Activated B cell treated with CpG ODN at 0.5 μM for 24 hours (primary cell): ENCODE results near the gene RAB7A. TPM values are rescaled to one million over a fixed set of nuclear protein-coding genes. Genes with fewer than 3 reads are reported as not detected.

Experiments
- ATAC-seq: fragments of 200-7000 bp; cut with Tn5 transposase; one replicate; pipeline ENCODE4 v1.10.0; 2021; ENCODE audit warnings: low read depth, mild to moderate bottlenecking, moderate library complexity
- CTCF ChIA-PET: fragments of 350-600 bp; sonication (Branson Sonifier 250); formaldehyde crosslinking; loops from one replicate; lab custom pipeline; 2021; ENCODE audit warnings: antibody characterized with exemption; lab: Charles Lee
- POLR2A ChIA-PET: fragments of 350-600 bp; sonication (Branson Sonifier 250); formaldehyde crosslinking; loops from one replicate; lab custom pipeline; 2021; ENCODE audit warnings: antibody characterized with exemption; lab: Charles Lee
- DNase-seq: peaks from one replicate; pipeline ENCODE4 v3.0.0; 2022
- H3K27ac Mint-ChIP-seq: one replicate; pipeline ENCODE4 v1.8.0; 2020; ENCODE audit warnings: mixed read lengths
- H3K27me3 Mint-ChIP-seq: one replicate; pipeline ENCODE4 v1.8.0; 2021; ENCODE audit warnings: mixed read lengths
- H3K36me3 Mint-ChIP-seq: one replicate; pipeline ENCODE4 v1.8.0; 2021; ENCODE audit warnings: low read depth, mixed read lengths
- H3K4me1 Mint-ChIP-seq: one replicate; pipeline ENCODE4 v1.8.0; 2021; ENCODE audit warnings: mixed read lengths
- H3K4me3 Mint-ChIP-seq: one replicate; pipeline ENCODE4 v1.8.0; 2020; ENCODE audit warnings: mild to moderate bottlenecking, mixed read lengths
- H3K9me3 Mint-ChIP-seq: one replicate; pipeline ENCODE4 v1.8.0; 2020; ENCODE audit warnings: mixed read lengths
- intact Hi-C: fragments of 100-400 bp; cut with micrococcal nuclease; formaldehyde crosslinking; loops from one replicate; pipeline ENCODE4 v1.15.1; 2024
- total RNA-seq: library from RNA; stranded (reverse); gene quantifications from 2 replicates; pipeline ENCODE4 v1.2.3, GENCODE V29; 2022
- TF ChIP-seq, protein P1 (sequence below): fragments of 200-600 bp; IDR thresholded peaks from one replicate; pipeline ENCODE4 v1.8.0; 2022; ENCODE audit warnings: antibody characterized with exemption, mild to moderate bottlenecking

The RAB7A gene
- total RNA-seq, 1 donor from 2014 or later, result 169 TPM

- H3K27me3 Mint-ChIP-seq, result no peaks in the 10 kb centered on the region
- H3K36me3 Mint-ChIP-seq, result no peaks in the 10 kb centered on the region
- ChIA-PET POLR2A (no interaction called here), CTCF (interaction anchor here (1.8 kb wide), 1 partner anchor 23 kb away, joined by 7 read pairs; no protein-coding TSS in a partner anchor)
- no peak for DNase-seq
- TF ChIP-seq, protein P1, sequence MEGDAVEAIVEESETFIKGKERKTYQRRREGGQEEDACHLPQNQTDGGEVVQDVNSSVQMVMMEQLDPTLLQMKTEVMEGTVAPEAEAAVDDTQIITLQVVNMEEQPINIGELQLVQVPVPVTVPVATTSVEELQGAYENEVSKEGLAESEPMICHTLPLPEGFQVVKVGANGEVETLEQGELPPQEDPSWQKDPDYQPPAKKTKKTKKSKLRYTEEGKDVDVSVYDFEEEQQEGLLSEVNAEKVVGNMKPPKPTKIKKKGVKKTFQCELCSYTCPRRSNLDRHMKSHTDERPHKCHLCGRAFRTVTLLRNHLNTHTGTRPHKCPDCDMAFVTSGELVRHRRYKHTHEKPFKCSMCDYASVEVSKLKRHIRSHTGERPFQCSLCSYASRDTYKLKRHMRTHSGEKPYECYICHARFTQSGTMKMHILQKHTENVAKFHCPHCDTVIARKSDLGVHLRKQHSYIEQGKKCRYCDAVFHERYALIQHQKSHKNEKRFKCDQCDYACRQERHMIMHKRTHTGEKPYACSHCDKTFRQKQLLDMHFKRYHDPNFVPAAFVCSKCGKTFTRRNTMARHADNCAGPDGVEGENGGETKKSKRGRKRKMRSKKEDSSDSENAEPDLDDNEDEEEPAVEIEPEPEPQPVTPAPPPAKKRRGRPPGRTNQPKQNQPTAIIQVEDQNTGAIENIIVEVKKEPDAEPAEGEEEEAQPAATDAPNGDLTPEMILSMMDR, result no peak
- ATAC-seq, result no peak
- H3K4me3 Mint-ChIP-seq, result no peak overlapping the region
- intact Hi-C loops, result no loop called here
- no peak overlapping the region for H3K27ac Mint-ChIP-seq
- H3K4me1 Mint-ChIP-seq, result peaks cover 2% of the 10 kb centered on the region
- H3K9me3 Mint-ChIP-seq, result no peaks in the 10 kb centered on the region
Measured at GRCh38 chr3:128703561-128703960, 22.4 kb upstream of the RAB7A start.

DNA sequence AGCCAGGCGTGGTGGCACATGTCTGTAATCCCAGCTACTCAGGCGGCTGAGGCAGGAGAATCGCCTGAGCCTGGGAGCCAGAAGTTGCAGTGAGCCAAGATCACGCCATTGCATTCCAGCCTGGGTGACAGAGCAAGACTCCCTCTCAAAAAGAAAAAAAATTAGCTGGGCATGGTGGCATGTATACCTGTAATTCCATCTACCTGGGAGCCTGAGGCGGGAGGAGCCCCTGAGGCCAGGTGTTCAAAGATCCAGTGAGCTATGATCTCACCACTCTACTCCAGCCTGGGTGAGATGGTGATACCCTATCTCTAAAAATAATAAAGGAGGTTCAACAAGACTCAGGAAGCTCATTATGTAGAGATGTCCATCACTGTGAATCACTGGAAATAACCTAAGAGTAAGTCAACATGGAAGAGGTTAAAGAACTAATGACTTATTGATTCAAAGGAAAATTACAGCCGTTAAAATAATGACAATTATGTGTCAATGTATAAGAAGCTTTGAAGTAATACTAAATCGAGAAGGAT lies 19.8 kb upstream of the RAB7A start:
- intact Hi-C loops, result no loop called here
- H3K9me3 Mint-ChIP-seq, result no peaks in the 10 kb centered on the region
- no peaks in the 10 kb centered on the region for H3K36me3 Mint-ChIP-seq
- CTCF ChIA-PET, result interaction anchor here (1.0 kb wide), 1 partner anchor 26 kb away, joined by 4 read pairs; no protein-coding TSS in a partner anchor
- TF ChIP-seq, protein P1, result no peak
- POLR2A ChIA-PET, result interaction anchor here (0.9 kb wide), 1 partner anchor 22 kb away, joined by 3 read pairs; no protein-coding TSS in a partner anchor
- H3K27ac Mint-ChIP-seq, result no peak overlapping the region
- no peak for DNase-seq
- ATAC-seq, result no peak
- no peaks in the 10 kb centered on the region for H3K4me1 Mint-ChIP-seq
- H3K4me3 Mint-ChIP-seq, result no peak overlapping the region
- H3K27me3 Mint-ChIP-seq, result no peaks in the 10 kb centered on the region

GRCh38 chr3:128707928-128708494 lies 18.0 kb upstream of the RAB7A start:
- H3K27ac Mint-ChIP-seq, result no peak overlapping the region
- CTCF ChIA-PET, result no interaction called here

DNA sequence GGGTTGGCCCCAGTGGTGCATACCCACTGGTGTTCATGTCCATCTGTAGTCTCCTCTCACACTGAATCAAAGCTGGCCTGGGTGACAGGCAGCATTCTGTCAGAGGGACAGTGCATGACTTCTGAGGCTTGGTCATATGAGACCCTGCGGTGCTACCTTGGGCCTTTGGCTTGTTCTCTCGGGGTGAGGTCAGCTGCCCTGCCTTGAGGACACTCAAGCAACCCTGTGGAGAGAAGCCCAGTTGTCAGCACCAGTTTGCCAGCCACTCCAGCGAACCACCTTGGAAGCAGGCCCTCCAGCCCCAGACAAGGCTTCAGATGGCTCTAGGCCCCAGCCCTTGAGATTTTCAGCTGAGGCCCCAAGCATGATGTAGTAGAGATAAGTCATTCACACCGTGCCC lies 16.9 kb upstream of the RAB7A start:
- CTCF ChIA-PET, result no interaction called here
- Mint-ChIP-seq H3K9me3 (no peaks in the 10 kb centered on the region), H3K4me1 (no peaks in the 10 kb centered on the region), H3K36me3 (no peaks in the 10 kb centered on the region), H3K4me3 (no peak overlapping the region), H3K27ac (no peak overlapping the region), H3K27me3 (no peaks in the 10 kb centered on the region)
- intact Hi-C loops, result no loop called here
- POLR2A ChIA-PET, result no interaction called here
- TF ChIP-seq, protein P1, result no peak
- DNase-seq, result no peak
- ATAC-seq, result no peak

More at GRCh38 chr3:128707928-128708494, 18.0 kb upstream of the RAB7A start:
- H3K4me1 Mint-ChIP-seq, result no peaks in the 10 kb centered on the region
- no peak overlapping the region for H3K4me3 Mint-ChIP-seq
- DNase-seq (no peak), ATAC-seq (no peak)
- intact Hi-C loops, result no loop called here
- no peaks in the 10 kb centered on the region for H3K27me3 Mint-ChIP-seq
- TF ChIP-seq, protein P1, result no peak
- no peaks in the 10 kb centered on the region for H3K9me3 Mint-ChIP-seq
- no peaks in the 10 kb centered on the region for H3K36me3 Mint-ChIP-seq
- POLR2A ChIA-PET, result no interaction called here

GRCh38 chr3:128709506-128710210 lies 16.3 kb upstream of the RAB7A start:
- no peak for ATAC-seq
- no peaks in the 10 kb centered on the region for H3K4me1 Mint-ChIP-seq
- CTCF ChIA-PET, result no interaction called here
- intact Hi-C loops, result no loop called here
- POLR2A ChIA-PET, result no interaction called here
- no peak overlapping the region for H3K27ac Mint-ChIP-seq
- TF ChIP-seq, protein P1, result no peak
- H3K27me3 Mint-ChIP-seq, result no peaks in the 10 kb centered on the region
- DNase-seq, result no peak
- no peaks in the 10 kb centered on the region for H3K36me3 Mint-ChIP-seq
- H3K9me3 Mint-ChIP-seq, result no peaks in the 10 kb centered on the region
- no peak overlapping the region for H3K4me3 Mint-ChIP-seq
